Uterus (tissue), 4 donors: Measurements from ENCODE around the gene LHPP. TPM values are rescaled to one million over a fixed set of nuclear protein-coding genes. Genes with fewer than 3 reads are reported as not detected.

Experiments
- DNase-seq, 2 donors: peaks; one replicate each; pipeline ENCODE4 v3.0.0-alpha.2; 2019 to 2020
- H3K27ac ChIP-seq, 2 donors: fragments of 200-600 bp; sonication (generic); 1 replicate in 1 of 2; 2 replicates in 1 of 2; pipeline ENCODE4 v1.5.1; 2016 to 2018
- H3K27me3 ChIP-seq, 2 donors: fragments of 200-600 bp; sonication (generic); one replicate each; pipeline ENCODE4 v1.5.1; 2018 to 2019; ENCODE audit warnings: control low read depth in 1 of 2
- H3K36me3 ChIP-seq, 2 donors: fragments of 200-600 bp; sonication (generic); one replicate each; pipeline ENCODE4 v1.5.1; 2019; ENCODE audit warnings: control low read depth in 1 of 2
- H3K4me1 ChIP-seq, 2 donors: fragments of 200-600 bp; sonication (generic); one replicate each; pipeline ENCODE4 v1.5.1; 2018 to 2019; ENCODE audit warnings: control low read depth in 1 of 2
- H3K4me3 ChIP-seq, 2 donors: fragments of 200-600 bp; sonication (generic); 1 replicate in 1 of 2; 2 replicates in 1 of 2; pipeline ENCODE4 v1.5.1; 2018 to 2019; ENCODE audit warnings: mild to moderate bottlenecking in 1 of 2
- H3K9me3 ChIP-seq, 2 donors: fragments of 200-600 bp; sonication (generic); one replicate each; pipeline ENCODE4 v1.5.1; 2019; ENCODE audit warnings: control low read depth in 1 of 2
- POLR2A ChIP-seq, 2 donors: fragments of 450-650 bp; IDR thresholded peaks; one replicate each; pipeline ENCODE4 v1.6.1; 2016; ENCODE audit warnings: antibody characterized with exemption in 2 of 2, mild to moderate bottlenecking in 1 of 2, moderate library complexity in 1 of 2
- intact Hi-C: fragments of 100-400 bp; cut with DNase I; formaldehyde crosslinking; loops from one replicate; pipeline ENCODE4 v1.15.1; 2023; ENCODE audit warnings: low total_unique reads
- total RNA-seq, 4 donors: library from RNA; depleted of rRNA in 3 of 4; stranded (reverse); fragments of >200 nt in 3 of 4; gene quantifications; one replicate each; pipeline versions ENCODE4 v1.1.0 to v1.2.4, GENCODE V29; 2014 to 2023
- TF ChIP-seq, protein P1 (sequence below), 4 experiments: fragments of 200-600 bp in 2 of 4; fragments of 450-650 bp in 2 of 4; sonication (generic) in 2 of 4; IDR thresholded peaks; one replicate each; pipeline ENCODE4 v1.5.1; 2016 to 2019; ENCODE audit warnings: antibody characterized with exemption in 4 of 4, mild to moderate bottlenecking in 2 of 4, moderate library complexity in 1 of 4
- donor health status: DM: yes; HTN: yes; CAD: no.

The LHPP gene
- total RNA-seq, 4 donors from 2014 or later, result 0.51 to 23.2 (median 15.3) TPM; not detected in 1

DNA sequence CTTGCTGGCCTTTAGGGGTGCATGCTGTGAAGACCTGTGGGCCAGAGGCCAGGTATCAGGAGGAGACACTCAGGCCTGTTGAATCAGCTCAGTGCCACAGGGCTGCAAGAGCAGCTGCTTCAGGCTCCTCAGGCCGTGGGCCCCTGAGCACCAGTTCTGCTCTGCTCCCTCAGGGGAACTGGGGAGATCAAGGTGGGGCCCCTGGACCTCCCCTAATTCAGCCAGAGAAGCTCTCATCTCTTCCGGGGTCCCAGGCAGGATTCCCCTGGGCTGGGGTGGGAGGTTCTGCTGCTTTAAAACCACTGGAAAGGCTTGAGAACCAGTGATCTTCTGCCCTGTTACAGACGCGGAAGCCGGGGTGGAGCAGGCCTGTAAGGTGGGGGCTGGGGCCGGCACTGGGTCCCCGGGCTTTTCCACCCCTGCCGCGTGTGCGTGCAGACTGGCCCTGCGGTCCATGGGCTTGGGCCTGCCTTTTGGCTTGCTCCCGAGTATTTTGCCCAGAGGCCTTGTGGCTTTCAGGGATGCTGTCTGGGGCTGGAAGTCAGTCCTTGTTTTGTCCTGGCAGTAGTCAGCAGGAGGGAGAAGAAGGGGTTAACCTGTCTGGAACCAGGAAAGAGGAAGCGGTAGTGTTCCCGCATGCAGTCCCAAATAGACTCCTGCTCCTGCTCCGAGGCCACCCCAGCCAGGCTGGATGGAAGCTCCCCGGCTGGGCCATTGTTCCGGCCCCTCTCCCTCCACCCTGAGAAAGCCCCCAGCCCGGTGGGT is 74.3 kb downstream of the LHPP start:
- H3K27ac ChIP-seq, result peak overlapping the region in 1 of 2 donors; percentile 38
- no peak overlapping the region for H3K4me3 ChIP-seq
- H3K36me3 ChIP-seq, result no peaks in the 10 kb centered on the region
- TF ChIP-seq, protein P1, sequence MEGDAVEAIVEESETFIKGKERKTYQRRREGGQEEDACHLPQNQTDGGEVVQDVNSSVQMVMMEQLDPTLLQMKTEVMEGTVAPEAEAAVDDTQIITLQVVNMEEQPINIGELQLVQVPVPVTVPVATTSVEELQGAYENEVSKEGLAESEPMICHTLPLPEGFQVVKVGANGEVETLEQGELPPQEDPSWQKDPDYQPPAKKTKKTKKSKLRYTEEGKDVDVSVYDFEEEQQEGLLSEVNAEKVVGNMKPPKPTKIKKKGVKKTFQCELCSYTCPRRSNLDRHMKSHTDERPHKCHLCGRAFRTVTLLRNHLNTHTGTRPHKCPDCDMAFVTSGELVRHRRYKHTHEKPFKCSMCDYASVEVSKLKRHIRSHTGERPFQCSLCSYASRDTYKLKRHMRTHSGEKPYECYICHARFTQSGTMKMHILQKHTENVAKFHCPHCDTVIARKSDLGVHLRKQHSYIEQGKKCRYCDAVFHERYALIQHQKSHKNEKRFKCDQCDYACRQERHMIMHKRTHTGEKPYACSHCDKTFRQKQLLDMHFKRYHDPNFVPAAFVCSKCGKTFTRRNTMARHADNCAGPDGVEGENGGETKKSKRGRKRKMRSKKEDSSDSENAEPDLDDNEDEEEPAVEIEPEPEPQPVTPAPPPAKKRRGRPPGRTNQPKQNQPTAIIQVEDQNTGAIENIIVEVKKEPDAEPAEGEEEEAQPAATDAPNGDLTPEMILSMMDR (IDR thresholded peaks at IDR 0.05), result no peak
- no peak for TF ChIP-seq POLR2A (IDR thresholded peaks at IDR 0.05)
- H3K4me1 ChIP-seq, result peaks cover 0 to 7% of the 10 kb centered on the region in 2 donors
- H3K9me3 ChIP-seq, result no peaks in the 10 kb centered on the region
- no peak for DNase-seq
- H3K27me3 ChIP-seq, result no peaks in the 10 kb centered on the region
- intact Hi-C loops, result loop anchor here (10.0 kb wide), 1 partner anchor 89 kb away; no protein-coding TSS in a partner anchor

DNA sequence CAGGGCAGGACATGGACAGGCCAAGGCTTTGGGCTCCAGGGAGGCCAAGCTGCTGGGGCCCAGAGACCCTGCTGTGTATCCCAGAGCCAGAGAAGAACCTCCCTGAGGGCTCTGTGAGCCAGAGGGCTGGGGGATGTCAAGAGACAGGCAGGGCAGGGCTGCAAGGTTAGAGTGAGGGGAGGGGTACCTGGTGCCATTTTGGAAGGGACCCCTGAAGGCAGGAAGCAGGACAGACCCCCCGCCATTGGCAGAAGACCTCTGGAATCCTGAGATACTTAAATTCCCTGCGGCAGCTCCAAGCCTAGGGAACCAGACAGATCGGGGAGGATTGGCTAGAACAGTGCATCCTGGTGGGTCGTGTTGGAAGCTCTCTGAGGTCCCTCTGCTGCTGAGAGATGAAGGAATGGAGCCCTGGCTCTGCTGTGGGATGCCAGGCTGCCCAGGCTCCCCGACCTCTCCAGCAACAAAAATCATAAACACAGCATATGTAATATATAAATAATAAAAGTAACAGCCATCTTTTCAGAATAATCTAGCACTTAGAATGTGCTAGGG is 75.0 kb downstream of the LHPP start:
- intact Hi-C loops, result loop anchor here (10.0 kb wide), 1 partner anchor 88 kb away; no protein-coding TSS in a partner anchor
- no peak for TF ChIP-seq POLR2A (IDR thresholded peaks at IDR 0.05)
- TF ChIP-seq, protein P1 (IDR thresholded peaks at IDR 0.05), result no peak

DNA sequence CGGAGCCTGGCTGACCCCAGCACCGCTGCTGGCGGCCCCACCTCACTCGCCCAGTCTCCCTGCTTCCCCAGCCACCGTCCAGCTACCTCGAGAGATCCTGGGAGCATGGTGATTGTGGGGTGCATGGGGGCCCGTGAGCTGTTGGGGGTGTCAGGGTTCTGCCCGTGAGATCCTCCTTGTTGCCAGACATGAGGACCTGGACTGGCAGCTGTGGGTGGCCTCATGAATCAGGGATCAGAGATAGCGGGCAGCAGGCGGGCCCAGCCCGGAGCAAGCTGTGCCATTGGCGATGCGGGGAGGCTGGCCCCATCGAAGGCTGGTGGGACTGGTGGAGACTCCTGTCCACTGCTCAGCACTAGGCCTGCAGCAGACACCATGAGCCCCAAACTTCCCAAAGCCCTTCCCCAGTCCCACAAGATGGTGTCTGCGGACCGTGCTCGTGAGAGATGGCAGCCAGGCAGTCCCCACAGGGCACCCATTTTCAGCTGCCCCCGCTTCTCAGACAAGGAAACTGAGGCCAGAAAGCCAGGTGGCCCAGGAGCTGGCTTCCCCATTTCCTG is 75.6 kb downstream of the LHPP start:
- Histone ChIP-seq H3K4me3 (no peak overlapping the region), H3K27ac (no peak overlapping the region), H3K36me3 (no peaks in the 10 kb centered on the region), H3K27me3 (no peaks in the 10 kb centered on the region), H3K4me1 (peaks cover 0 to 7% of the 10 kb centered on the region in 2 donors), H3K9me3 (no peaks in the 10 kb centered on the region)
- DNase-seq, result no peak
- TF ChIP-seq, protein P1 (IDR thresholded peaks at IDR 0.05), result no peak
- TF ChIP-seq POLR2A (IDR thresholded peaks at IDR 0.05), result no peak
- intact Hi-C loops, result loop anchor here (10.0 kb wide), 1 partner anchor 88 kb away; no protein-coding TSS in a partner anchor

More for the DNA sequence above, 75.0 kb downstream of the LHPP start:
- Histone ChIP-seq H3K9me3 (no peaks in the 10 kb centered on the region), H3K36me3 (no peaks in the 10 kb centered on the region), H3K27ac (peak overlapping the region in 1 of 2 donors; percentile 38), H3K4me1 (peaks cover 0 to 7% of the 10 kb centered on the region in 2 donors), H3K27me3 (no peaks in the 10 kb centered on the region), H3K4me3 (no peak overlapping the region)
- no peak for DNase-seq

DNA sequence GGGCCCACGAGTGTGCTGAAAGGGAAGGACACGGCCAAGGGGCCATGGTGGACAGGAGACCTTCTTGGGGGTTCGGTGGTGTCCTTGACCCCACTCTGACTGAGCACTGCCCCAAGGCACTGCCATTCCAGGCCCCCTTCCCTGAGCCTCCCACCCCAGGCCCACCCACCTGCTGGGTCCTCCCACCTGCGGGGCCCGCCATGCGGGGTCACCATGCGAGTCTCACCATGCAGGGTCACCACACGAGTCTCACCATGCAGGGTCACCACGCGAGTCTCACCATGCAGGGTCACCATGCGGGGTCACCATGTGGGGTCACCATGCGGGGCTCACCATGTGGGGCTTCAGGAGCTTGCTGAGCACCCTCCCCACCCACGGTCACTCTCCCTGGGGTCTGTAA is 76.3 kb downstream of the LHPP start:
- TF ChIP-seq POLR2A (IDR thresholded peaks at IDR 0.05), result no peak
- TF ChIP-seq, protein P1 (IDR thresholded peaks at IDR 0.05), result no peak
- no peak overlapping the region for H3K27ac ChIP-seq
- no peak for DNase-seq
- H3K36me3 ChIP-seq, result no peaks in the 10 kb centered on the region
- intact Hi-C loops, result loop anchor here (10.0 kb wide), 1 partner anchor 87 kb away; no protein-coding TSS in a partner anchor
- no peak overlapping the region for H3K4me3 ChIP-seq
- peaks cover 0 to 7% of the 10 kb centered on the region in 2 donors for H3K4me1 ChIP-seq
- no peaks in the 10 kb centered on the region for H3K27me3 ChIP-seq
- H3K9me3 ChIP-seq, result no peaks in the 10 kb centered on the region
